Smooth muscle cell (in vitro differentiated cells): ENCODE data around the gene TMEM175. TPM values are rescaled to one million over a fixed set of nuclear protein-coding genes. Genes with fewer than 3 reads are reported as not detected.

Source experiments
- DNase-seq: peaks from one replicate; lab custom pipeline; 2025; ENCODE audit not compliant: unreplicated experiment; lab: John Stamatoyannopoulos, UW
- H2AFZ ChIP-seq: fragments of 200-600 bp; sonication (generic); 2 replicates; pipeline ENCODE4 v1.6.0; 2016; ENCODE audit warnings: antibody characterized with exemption, low read depth, mild to moderate bottlenecking
- H3F3A ChIP-seq: fragments of 200-600 bp; sonication (generic); 2 replicates; pipeline ENCODE4 v1.6.0; 2017; ENCODE audit warnings: antibody characterized with exemption, low read depth
- H3K27ac ChIP-seq: fragments of 200-600 bp; sonication (generic); 2 replicates; pipeline ENCODE4 v1.5.1; 2016; ENCODE audit warnings: low read depth, mild to moderate bottlenecking
- H3K27me3 ChIP-seq: fragments of 200-600 bp; sonication (generic); 2 replicates; pipeline ENCODE4 v1.6.1; 2016; ENCODE audit warnings: low read depth, mild to moderate bottlenecking
- H3K36me3 ChIP-seq: fragments of 200-600 bp; sonication (generic); 2 replicates; pipeline ENCODE4 v1.5.1; 2016; ENCODE audit warnings: low read depth
- H3K4me1 ChIP-seq: fragments of 200-600 bp; sonication (generic); 2 replicates; pipeline ENCODE4 v1.5.1; 2016; ENCODE audit warnings: low read depth
- H3K4me2 ChIP-seq: fragments of 200-600 bp; sonication (generic); 2 replicates; pipeline ENCODE4 v1.6.0; 2016; ENCODE audit warnings: mild to moderate bottlenecking
- H3K4me3 ChIP-seq: fragments of 200-600 bp; sonication (generic); 2 replicates; pipeline ENCODE4 v1.5.1; 2016; ENCODE audit warnings: mild to moderate bottlenecking
- H3K79me2 ChIP-seq: fragments of 200-600 bp; sonication (generic); 2 replicates; pipeline ENCODE4 v1.6.0; 2016; ENCODE audit warnings: low read depth, mild to moderate bottlenecking
- H3K9ac ChIP-seq: fragments of 200-600 bp; sonication (generic); 2 replicates; pipeline ENCODE4 v1.6.0; 2016; ENCODE audit warnings: low read depth
- H3K9me3 ChIP-seq: fragments of 200-600 bp; sonication (generic); replicated peaks from 2 replicates; pipeline ENCODE4 v1.5.1; 2016; ENCODE audit warnings: low read depth
- H4K20me1 ChIP-seq: fragments of 200-600 bp; sonication (generic); 2 replicates; pipeline ENCODE4 v1.6.0; 2016; ENCODE audit warnings: low read depth
- WGBS: methylation state at CpG from one replicate; pipeline ENCODE4 v1.1.7; 2016; ENCODE audit warnings: low lambda C conversion rate; 5-methylcytosine and 5-hydroxymethylcytosine counted together
- polyA plus RNA-seq: library from polyadenylated mRNA; unstranded; fragments of >200 nt; fragmentation: Nextera tagmentation; extraction: Ambion mirVana; gene quantifications from 2 replicates; pipeline ENCODE4 v1.2.1, GENCODE V29; 2016
- total RNA-seq: library from RNA; depleted of rRNA; stranded (reverse); fragments of >200 nt; gene quantifications from 2 replicates; pipeline ENCODE4 v1.2.3, GENCODE V29; 2014
- TF ChIP-seq, protein P1 (sequence below): fragments of 200-600 bp; sonication (generic); IDR thresholded peaks from 2 replicates; pipeline ENCODE4 v1.5.1; 2017; ENCODE audit warnings: borderline replicate concordance, mild to moderate bottlenecking, antibody characterized with exemption; ENCODE audit not compliant: insufficient read depth, poor library complexity, severe bottlenecking

The TMEM175 gene
- total and polyA plus RNA-seq, 2 experiments from 2014 or later, result 20.6 to 27.6 TPM

GRCh38 chr4:971666-972500 lies 39.6 kb downstream of the TMEM175 start:
- Histone ChIP-seq H3K9me3 (no peaks in the 10 kb centered on the region), H3K4me2 (peak overlapping the region; percentile 100), H3K4me3 (peak overlapping the region; percentile 85), H3F3A (no peaks in the 10 kb centered on the region), H3K79me2 (peaks cover 7% of the 10 kb centered on the region), H3K9ac (no peak overlapping the region), H3K4me1 (peaks cover 5% of the 10 kb centered on the region), H2AFZ (no peak overlapping the region), H3K27me3 (peaks cover 5% of the 10 kb centered on the region), H4K20me1 (peaks cover 44% of the 10 kb centered on the region), H3K27ac (no peak overlapping the region), H3K36me3 (no peaks in the 10 kb centered on the region)
- no peak for DNase-seq
- TF ChIP-seq, protein P1, sequence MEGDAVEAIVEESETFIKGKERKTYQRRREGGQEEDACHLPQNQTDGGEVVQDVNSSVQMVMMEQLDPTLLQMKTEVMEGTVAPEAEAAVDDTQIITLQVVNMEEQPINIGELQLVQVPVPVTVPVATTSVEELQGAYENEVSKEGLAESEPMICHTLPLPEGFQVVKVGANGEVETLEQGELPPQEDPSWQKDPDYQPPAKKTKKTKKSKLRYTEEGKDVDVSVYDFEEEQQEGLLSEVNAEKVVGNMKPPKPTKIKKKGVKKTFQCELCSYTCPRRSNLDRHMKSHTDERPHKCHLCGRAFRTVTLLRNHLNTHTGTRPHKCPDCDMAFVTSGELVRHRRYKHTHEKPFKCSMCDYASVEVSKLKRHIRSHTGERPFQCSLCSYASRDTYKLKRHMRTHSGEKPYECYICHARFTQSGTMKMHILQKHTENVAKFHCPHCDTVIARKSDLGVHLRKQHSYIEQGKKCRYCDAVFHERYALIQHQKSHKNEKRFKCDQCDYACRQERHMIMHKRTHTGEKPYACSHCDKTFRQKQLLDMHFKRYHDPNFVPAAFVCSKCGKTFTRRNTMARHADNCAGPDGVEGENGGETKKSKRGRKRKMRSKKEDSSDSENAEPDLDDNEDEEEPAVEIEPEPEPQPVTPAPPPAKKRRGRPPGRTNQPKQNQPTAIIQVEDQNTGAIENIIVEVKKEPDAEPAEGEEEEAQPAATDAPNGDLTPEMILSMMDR, result no peak
- 90% methylated on average over 21 of the region's 24 CpGs for WGBS

DNA sequence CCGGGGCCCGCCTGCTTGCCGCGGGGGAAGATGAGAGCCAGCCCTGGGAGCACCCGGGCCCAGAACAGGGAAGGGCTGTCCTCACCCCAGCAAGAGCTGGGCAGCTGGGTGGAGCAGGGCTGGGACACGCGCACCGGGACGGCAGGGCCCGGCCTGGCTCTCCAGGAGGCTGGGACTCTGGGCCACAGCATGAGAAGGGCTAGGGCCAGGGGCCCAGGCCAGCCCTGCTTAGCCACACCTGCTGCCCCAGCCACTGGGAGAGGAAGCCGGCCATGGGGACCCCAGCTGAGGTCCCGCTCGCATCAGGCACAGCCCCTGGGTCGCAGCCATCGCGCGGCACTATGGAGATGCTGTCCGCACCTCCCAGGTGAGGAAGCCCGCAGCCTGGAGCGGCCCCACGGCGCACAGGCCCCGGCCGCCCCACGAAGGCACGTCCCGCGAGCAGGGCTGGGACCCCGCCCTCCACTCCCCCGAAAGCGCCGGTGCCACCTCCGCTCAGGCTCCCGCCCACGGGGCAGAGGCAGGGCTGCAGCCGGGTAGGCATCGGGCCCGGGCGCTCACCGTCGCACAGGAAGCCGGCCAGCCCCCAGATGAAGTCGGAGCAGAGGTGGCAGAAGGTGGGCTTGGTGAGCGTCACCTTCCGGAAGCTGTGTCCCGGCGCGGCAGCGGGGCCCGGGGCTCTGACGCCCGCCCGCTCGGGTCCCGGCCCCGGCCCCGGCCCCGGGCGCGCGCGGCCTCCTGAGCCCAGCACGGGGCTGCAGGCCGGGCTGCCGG lies 40.6 kb downstream of the TMEM175 start:
- TF ChIP-seq, protein P1, result no peak
- Histone ChIP-seq H3K79me2 (peaks cover 7% of the 10 kb centered on the region), H3K4me3 (peak overlapping the region; percentile 85), H4K20me1 (peaks cover 44% of the 10 kb centered on the region), H2AFZ (no peak overlapping the region), H3K4me1 (peaks cover 5% of the 10 kb centered on the region), H3K36me3 (no peaks in the 10 kb centered on the region), H3K9me3 (no peaks in the 10 kb centered on the region), H3K9ac (peak overlapping the region; percentile 39), H3K27me3 (peaks cover 5% of the 10 kb centered on the region), H3F3A (no peaks in the 10 kb centered on the region), H3K27ac (no peak overlapping the region), H3K4me2 (peak overlapping the region; percentile 100)
- 6% methylated on average over 46 of the region's 65 CpGs for WGBS
- no peak for DNase-seq

- no peaks in the 10 kb centered on the region for H3F3A ChIP-seq
- peaks cover 7% of the 10 kb centered on the region for H3K79me2 ChIP-seq
- peak within 1 kb of the TSS; percentile 39 for H3K9ac ChIP-seq
- H3K27me3 ChIP-seq, result no peaks in the 10 kb centered on the region
- peaks cover 39% of the 10 kb centered on the region for H4K20me1 ChIP-seq
- TF ChIP-seq, protein P1, result no peak
- H3K4me2 ChIP-seq, result peak within 1 kb of the TSS; percentile 100
- WGBS, result 36% methylated on average over 74 of the region's 123 CpGs
- H3K4me1 ChIP-seq, result peaks cover 5% of the 10 kb centered on the region
- no peak within 1 kb of the TSS for H3K27ac ChIP-seq
- H3K36me3 ChIP-seq, result no peaks in the 10 kb centered on the region
- H2AFZ ChIP-seq, result no peak within 1 kb of the TSS
- peak within 1 kb of the TSS; percentile 85 for H3K4me3 ChIP-seq
- no peaks in the 10 kb centered on the region for H3K9me3 ChIP-seq
- DNase-seq, result peak; percentile 73
These were observed 41.5 kb downstream of the TMEM175 start, which contains the start of gene DGKQ for GRCh38 chr4:973431-974397. Gene DGKQ (minus strand): TSS chr4:973569. CDS start chr4:973482, 87 bp downstream.
